Effector CD8-positive, alpha-beta T cell (primary cell): Measurements from ENCODE around the gene SNAP29.
"Not testable (repeated sequence)": the region's sequence is repeated elsewhere in the genome, so short reads cannot be mapped to it uniquely, and the experiment has no call there.

ENCODE experiments used
- DNase-seq: peaks from one replicate; lab custom pipeline; 2025; lab: John Stamatoyannopoulos, UW
- total RNA-seq, 4 experiments: gene quantifications; one replicate each; lab custom pipeline; 2026; lab: John Stamatoyannopoulos, UW

The SNAP29 gene
- total RNA-seq = 34.9 to 50.4 (median 39.7) reads per million in 4 experiments

GRCh38 chr22:20858615-20859416 lies at the start of gene SNAP29, which contains the start of gene PI4KA:
Gene SNAP29 (plus strand): TSS chr22:20859007. CDS start chr22:20859111, 104 bp downstream.
Gene PI4KA (minus strand): TSS chr22:20858811. CDS start chr22:20858725, 86 bp downstream.
- peak; percentile 94 for DNase-seq

- DNase-seq = no peak
Observed at GRCh38 chr22:20809538-20810185, 49.1 kb upstream of the SNAP29 start.

- peak; percentile 34 for DNase-seq
Observed at GRCh38 chr22:20810645-20811044, 48.2 kb upstream of the SNAP29 start.

GRCh38 chr22:20811171-20811570 lies 47.6 kb upstream of the SNAP29 start:
- no peak for DNase-seq

- no peak for DNase-seq
Observed at GRCh38 chr22:20811971-20812660, 46.7 kb upstream of the SNAP29 start.

GRCh38 chr22:20813056-20813455 lies 45.8 kb upstream of the SNAP29 start:
- DNase-seq = no peak

- no peak for DNase-seq
Observed at GRCh38 chr22:20814221-20814808, 44.5 kb upstream of the SNAP29 start.

GRCh38 chr22:20815477-20816050 lies 43.2 kb upstream of the SNAP29 start:
- DNase-seq = no peak

GRCh38 chr22:20816559-20816958 lies 42.2 kb upstream of the SNAP29 start:
- no peak for DNase-seq

- DNase-seq = no peak
Observed at GRCh38 chr22:20818471-20818870, 40.3 kb upstream of the SNAP29 start.

GRCh38 chr22:20819471-20819870 lies 39.3 kb upstream of the SNAP29 start:
- no peak for DNase-seq

GRCh38 chr22:20821717-20822239 lies 37.0 kb upstream of the SNAP29 start:
- not testable (repeated sequence) for DNase-seq

GRCh38 chr22:20822240-20822639 lies 36.6 kb upstream of the SNAP29 start:
- no peak for DNase-seq

- no peak for DNase-seq
Observed at GRCh38 chr22:20823264-20823663, 35.5 kb upstream of the SNAP29 start.

- DNase-seq = not testable (repeated sequence)
Observed at GRCh38 chr22:20825216-20825615, 33.6 kb upstream of the SNAP29 start.

- DNase-seq = no peak
Observed at GRCh38 chr22:20825624-20826023, 33.2 kb upstream of the SNAP29 start.

- not testable (repeated sequence) for DNase-seq
Observed at GRCh38 chr22:20826373-20827152, 32.2 kb upstream of the SNAP29 start.

- DNase-seq = no peak
Observed at GRCh38 chr22:20829491-20830134, 29.2 kb upstream of the SNAP29 start.

GRCh38 chr22:20833225-20833665 lies 25.6 kb upstream of the SNAP29 start:
- DNase-seq = no peak

GRCh38 chr22:20834206-20834605 lies 24.6 kb upstream of the SNAP29 start:
- DNase-seq = no peak
